Thymus (tissue), 11 donors: ENCODE measurements around the gene FOXP4. TPM values are rescaled to one million over a fixed set of nuclear protein-coding genes. Genes with fewer than 3 reads are reported as not detected.

Experiments
- DNase-seq, 9 donors: peaks; one replicate each; pipeline ENCODE4 v3.0.0-alpha.2; 2013; ENCODE audit warnings: low spot score in 9 of 9, low read depth in 6 of 9, missing footprints in 1 of 9
- H3K27ac ChIP-seq, 2 donors: one replicate each; pipeline ENCODE4 v1.5.1; 2013; ENCODE audit warnings: control low read depth in 1 of 2, low read depth in 1 of 2, low read length in 1 of 2, mild to moderate bottlenecking in 1 of 2, moderate library complexity in 1 of 2
- H3K27me3 ChIP-seq, 2 donors: one replicate each; pipeline ENCODE4 v1.5.1; 2013; ENCODE audit warnings: low read length in 1 of 2; ENCODE audit not compliant: control insufficient read depth in 2 of 2, insufficient read depth in 1 of 2
- H3K36me3 ChIP-seq, 2 donors: one replicate each; pipeline ENCODE4 v1.5.1; 2013; ENCODE audit warnings: low read length in 1 of 2, mild to moderate bottlenecking in 1 of 2, moderate library complexity in 1 of 2; ENCODE audit not compliant: control insufficient read depth in 2 of 2, insufficient read depth in 2 of 2
- H3K4me1 ChIP-seq, 2 donors: one replicate each; pipeline ENCODE4 v1.5.1; 2013; ENCODE audit warnings: low read length in 2 of 2; ENCODE audit not compliant: control insufficient read depth in 2 of 2, insufficient read depth in 2 of 2
- H3K4me3 ChIP-seq, 2 donors: one replicate each; pipeline ENCODE4 v1.5.1; 2013; ENCODE audit warnings: low read length in 2 of 2, control low read depth in 1 of 2, mild to moderate bottlenecking in 1 of 2
- H3K9me3 ChIP-seq, 2 donors: one replicate each; pipeline ENCODE4 v1.5.1; 2013; ENCODE audit warnings: low read length in 1 of 2, mild to moderate bottlenecking in 1 of 2; ENCODE audit not compliant: control insufficient read depth in 2 of 2, insufficient read depth in 1 of 2
- WGBS: extraction: QIAGEN DNeasy Blood & Tissue Kit; methylation state at CpG from one replicate; pipeline ENCODE4 v1.1.7; 2013; 5-methylcytosine and 5-hydroxymethylcytosine counted together
- polyA plus RNA-seq: library from polyadenylated mRNA; stranded (reverse); fragments of 200-250 nt; gene quantifications from one replicate; pipeline ENCODE4 v1.2.3, GENCODE V29; 2013
- total RNA-seq: library from RNA; stranded (reverse); fragments of 120-200 nt; gene quantifications from one replicate; pipeline ENCODE4 v1.2.4, GENCODE V29; 2013
- donor health status: healthy.

The FOXP4 gene
- total and polyA plus RNA-seq, 2 donors = 2.0 to 15.0 TPM

GRCh38 chr6:41565701-41566100 is 19.5 kb downstream of the FOXP4 start:
- Histone ChIP-seq H3K27ac (no peak overlapping the region), H3K4me1 (peaks cover 6 to 51% of the 10 kb centered on the region in 2 donors), H3K4me3 (no peak overlapping the region), H3K9me3 (peaks cover 0 to 5% of the 10 kb centered on the region in 2 donors), H3K27me3 (peaks cover 0 to 4% of the 10 kb centered on the region in 2 donors), H3K36me3 (peaks cover 18 to 32% of the 10 kb centered on the region in 2 donors)
- DNase-seq = no peak
- 99% methylated on average over 13 of the region's 13 CpGs for WGBS

DNA sequence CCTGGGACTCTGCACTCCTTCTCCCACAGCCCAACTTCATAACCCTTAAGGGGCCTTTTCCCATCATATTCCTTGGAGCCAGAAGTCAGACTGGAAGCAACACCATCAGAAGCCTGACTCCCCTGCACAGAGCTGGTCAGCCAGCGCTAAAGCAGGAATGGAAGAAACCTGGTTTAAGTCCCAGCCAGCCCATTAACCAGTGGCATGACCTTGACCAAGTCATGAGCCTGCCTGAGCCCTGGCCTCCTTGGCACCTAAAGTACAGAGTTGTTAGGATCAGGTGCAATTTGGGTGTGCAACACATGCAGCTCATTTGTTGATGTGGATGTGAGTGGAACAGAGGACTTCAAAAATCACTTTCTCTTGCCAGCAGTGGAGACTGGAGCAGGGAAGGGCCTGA is 20.8 kb downstream of the FOXP4 start:
- Histone ChIP-seq H3K27me3 (peaks cover 0 to 1% of the 10 kb centered on the region in 2 donors), H3K4me1 (peaks cover 0 to 39% of the 10 kb centered on the region in 2 donors), H3K9me3 (no peaks in the 10 kb centered on the region), H3K27ac (peak overlapping the region; percentile 46 to 60), H3K4me3 (no peak overlapping the region), H3K36me3 (peaks cover 20 to 36% of the 10 kb centered on the region in 2 donors)
- 100% methylated on average over 1 of the region's 1 CpG for WGBS
- DNase-seq = no peak

DNA sequence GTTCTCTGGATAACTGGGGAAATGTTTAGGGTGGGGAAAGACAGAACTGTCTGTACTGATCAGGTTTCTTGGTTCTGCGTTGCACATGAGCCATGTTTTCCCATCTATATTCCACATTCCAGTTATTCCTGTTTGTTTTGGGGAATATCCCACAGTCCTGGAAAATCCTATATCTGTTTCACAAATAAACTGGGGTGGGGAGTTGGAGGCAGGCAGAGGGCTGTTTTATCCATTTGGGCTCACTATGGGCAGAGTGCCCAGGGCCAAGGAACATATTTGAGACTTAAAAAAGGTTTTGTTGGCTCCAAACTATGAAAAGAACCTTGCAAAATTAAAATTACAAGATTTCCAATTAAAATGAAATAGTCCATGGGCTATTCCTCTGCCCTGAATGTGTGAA is 21.5 kb downstream of the FOXP4 start:
- peak overlapping the region in 1 of 2 donors; percentile 14 for H3K27ac ChIP-seq
- H3K36me3 ChIP-seq = peaks cover 20 to 36% of the 10 kb centered on the region in 2 donors
- peaks cover 0 to 31% of the 10 kb centered on the region in 2 donors for H3K4me1 ChIP-seq
- no peaks in the 10 kb centered on the region for H3K27me3 ChIP-seq
- 95% methylated on average over 1 of the region's 1 CpG for WGBS
- no peaks in the 10 kb centered on the region for H3K9me3 ChIP-seq
- no peak overlapping the region for H3K4me3 ChIP-seq
- no peak for DNase-seq

DNA sequence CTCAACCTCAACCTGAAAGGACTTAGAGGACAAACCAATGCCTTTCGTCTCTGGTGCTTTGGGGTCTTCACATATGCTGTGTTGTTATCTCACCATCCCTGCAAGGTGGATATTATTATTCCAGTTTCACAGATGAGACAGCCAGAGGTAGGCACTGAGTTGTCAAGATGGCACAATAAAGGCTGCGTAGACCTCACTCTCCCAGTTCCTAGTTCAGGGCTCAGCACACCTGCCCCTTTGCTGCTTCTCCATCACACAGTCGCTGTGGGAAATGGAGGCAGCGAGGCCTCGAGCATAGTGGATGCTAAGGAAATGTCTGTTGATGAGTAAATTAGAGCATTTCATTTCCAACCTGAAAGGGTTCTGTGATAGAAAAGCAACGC is 22.0 kb downstream of the FOXP4 start:
- WGBS = 96% methylated on average over 6 of the region's 6 CpGs
- peak overlapping the region in 1 of 2 donors; percentile 14 for H3K27ac ChIP-seq
- H3K27me3 ChIP-seq = no peaks in the 10 kb centered on the region
- H3K4me1 ChIP-seq = peaks cover 0 to 26% of the 10 kb centered on the region in 2 donors
- no peak for DNase-seq
- no peak overlapping the region for H3K4me3 ChIP-seq
- no peaks in the 10 kb centered on the region for H3K9me3 ChIP-seq
- peaks cover 20 to 36% of the 10 kb centered on the region in 2 donors for H3K36me3 ChIP-seq

DNA sequence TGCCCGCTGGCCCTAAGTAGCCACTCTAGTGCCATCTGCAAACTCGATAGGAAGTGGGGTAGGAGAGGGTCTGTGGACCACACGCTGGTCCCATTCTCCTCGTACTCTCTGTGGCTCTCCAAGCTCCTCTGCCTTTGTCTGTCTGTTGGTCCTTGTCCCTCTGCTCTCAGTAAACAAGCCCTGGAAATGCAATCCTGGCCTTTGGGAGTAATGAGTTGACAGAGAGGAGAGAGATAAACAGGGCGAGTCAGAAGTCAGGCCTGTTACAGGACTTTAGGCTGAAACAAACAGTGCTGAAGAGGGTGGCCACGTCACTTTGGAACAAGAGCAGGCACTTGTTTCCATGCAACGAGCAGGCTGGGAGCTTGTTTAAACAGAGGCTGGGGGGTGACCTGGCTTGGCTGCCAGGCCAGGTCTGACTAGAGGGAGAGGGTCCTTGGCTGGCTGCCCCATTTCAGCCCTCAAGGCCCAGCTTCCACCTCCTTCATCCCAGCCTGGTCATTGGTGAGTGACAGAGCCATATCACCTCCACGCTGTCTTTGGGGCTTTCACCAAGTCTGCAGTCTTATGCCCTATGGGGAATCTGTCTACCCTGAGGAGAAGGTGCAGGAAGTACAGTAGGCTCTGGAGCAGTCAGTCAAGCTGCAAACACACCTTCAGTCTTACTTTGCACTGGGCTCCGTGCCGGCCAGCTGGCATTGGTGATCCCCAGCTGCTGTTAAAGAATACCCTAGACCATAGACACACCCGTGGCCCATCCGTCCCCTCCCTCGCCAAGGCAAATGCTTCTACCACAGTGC is 22.6 kb downstream of the FOXP4 start:
- H3K27ac ChIP-seq = peak overlapping the region in 1 of 2 donors; percentile 40
- no peak overlapping the region for H3K4me3 ChIP-seq
- peaks cover 20 to 36% of the 10 kb centered on the region in 2 donors for H3K36me3 ChIP-seq
- WGBS = 95% methylated on average over 13 of the region's 13 CpGs
- H3K9me3 ChIP-seq = no peaks in the 10 kb centered on the region
- H3K4me1 ChIP-seq = peaks cover 0 to 24% of the 10 kb centered on the region in 2 donors
- no peaks in the 10 kb centered on the region for H3K27me3 ChIP-seq
- no peak for DNase-seq

GRCh38 chr6:41570259-41570615 is 24.1 kb downstream of the FOXP4 start:
- Histone ChIP-seq H3K4me3 (no peak overlapping the region), H3K27me3 (no peaks in the 10 kb centered on the region), H3K9me3 (no peaks in the 10 kb centered on the region), H3K4me1 (peaks cover 0 to 28% of the 10 kb centered on the region in 2 donors), H3K36me3 (peaks cover 20 to 36% of the 10 kb centered on the region in 2 donors), H3K27ac (no peak overlapping the region)
- no peak for DNase-seq
- 88% methylated on average over 5 of the region's 5 CpGs for WGBS

DNA sequence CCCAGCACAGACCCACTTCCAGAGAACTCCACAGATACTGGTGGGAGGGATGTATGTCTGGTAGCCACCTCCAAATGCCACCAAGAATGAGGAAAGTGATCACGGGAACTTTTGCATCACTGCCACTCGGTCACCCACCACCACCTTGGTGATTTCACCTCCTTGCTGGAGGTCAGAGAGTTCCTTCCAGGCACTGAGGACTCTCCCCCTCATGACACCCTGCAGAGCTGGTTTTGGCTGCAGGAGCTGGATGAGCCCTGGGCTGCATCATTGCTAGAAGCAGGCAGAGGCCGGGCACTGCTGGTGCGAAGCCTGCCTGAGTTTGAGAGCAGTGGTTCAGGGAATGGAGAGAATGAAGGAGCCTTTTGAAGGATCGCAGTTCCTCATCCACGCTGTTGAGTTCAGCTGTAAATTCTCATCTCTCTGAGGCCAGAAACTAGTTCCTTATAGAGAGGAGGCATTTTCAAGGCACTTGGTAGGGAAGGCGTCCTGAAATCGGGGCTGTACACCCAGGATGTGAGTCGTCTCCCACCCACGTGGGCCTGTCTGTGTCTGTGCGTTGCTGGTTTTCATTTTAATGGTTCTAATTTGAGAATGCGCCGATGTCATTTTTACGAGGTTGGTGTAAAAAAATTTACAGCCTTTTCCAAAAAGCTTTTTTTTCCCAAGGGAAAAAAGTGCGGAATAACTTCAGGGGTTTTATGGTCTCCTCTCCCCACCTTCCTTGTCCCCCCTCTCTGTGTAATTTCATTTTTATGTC is 25.0 kb downstream of the FOXP4 start:
- Histone ChIP-seq H3K27ac (no peak overlapping the region), H3K4me3 (no peak overlapping the region), H3K9me3 (no peaks in the 10 kb centered on the region), H3K36me3 (peaks cover 18 to 28% of the 10 kb centered on the region in 2 donors), H3K4me1 (peaks cover 0 to 28% of the 10 kb centered on the region in 2 donors), H3K27me3 (no peaks in the 10 kb centered on the region)
- no peak for DNase-seq
- 94% methylated on average over 15 of the region's 15 CpGs for WGBS

- 94% methylated on average over 2 of the region's 2 CpGs for WGBS
- Histone ChIP-seq H3K36me3 (peaks cover 6 to 17% of the 10 kb centered on the region in 2 donors), H3K4me1 (peaks cover 0 to 22% of the 10 kb centered on the region in 2 donors), H3K27me3 (no peaks in the 10 kb centered on the region), H3K4me3 (no peak overlapping the region), H3K9me3 (no peaks in the 10 kb centered on the region), H3K27ac (no peak overlapping the region)
- no peak for DNase-seq
Measured at GRCh38 chr6:41572613-41573012, 26.4 kb downstream of the FOXP4 start.

- Histone ChIP-seq H3K9me3 (no peaks in the 10 kb centered on the region), H3K4me3 (no peak overlapping the region), H3K4me1 (peaks cover 0 to 25% of the 10 kb centered on the region in 2 donors), H3K27me3 (no peaks in the 10 kb centered on the region), H3K36me3 (peaks cover 5 to 16% of the 10 kb centered on the region in 2 donors), H3K27ac (no peak overlapping the region)
- WGBS = 98% methylated on average over 7 of the region's 7 CpGs
- DNase-seq = no peak
Measured at GRCh38 chr6:41573276-41573675, 27.1 kb downstream of the FOXP4 start.
